ENCODE measurements around the gene STEAP4.
"Not testable (repeated sequence)": the region's sequence is repeated elsewhere in the genome, so short reads cannot be mapped to it uniquely, and the experiment has no call there.

Gene STEAP4

DNA sequence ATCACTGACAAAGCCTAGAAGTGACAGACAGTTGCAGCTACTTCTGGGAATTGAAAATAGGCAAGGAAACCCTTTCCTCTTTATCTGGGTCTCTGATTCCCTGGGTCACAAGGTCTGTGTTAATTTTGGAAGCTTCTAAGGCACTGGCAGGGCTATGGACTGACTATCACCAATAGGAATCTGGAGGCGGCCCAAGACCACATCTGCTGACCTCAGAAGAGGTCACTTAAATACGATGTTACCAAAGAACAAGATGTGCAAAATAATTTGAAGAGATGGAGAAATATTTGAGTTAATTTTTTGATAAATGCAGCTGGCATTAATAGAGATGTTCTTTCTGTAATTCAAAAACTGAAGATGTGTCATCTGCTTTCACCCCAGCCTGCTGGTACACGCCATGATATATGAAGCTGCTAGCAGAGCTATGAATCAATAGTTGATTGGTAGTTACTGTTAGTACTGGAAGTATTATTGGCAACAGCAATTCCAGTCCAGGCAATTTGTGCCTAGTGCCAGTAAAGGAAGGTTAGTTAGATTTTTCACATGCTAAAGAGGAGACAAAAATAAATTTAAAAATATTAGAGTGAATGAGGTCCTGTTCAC lies 5.5 kb upstream of the STEAP4 start:
- peak; percentile 6 for DNase-seq (ENCODE audit: low read depth)

DNA sequence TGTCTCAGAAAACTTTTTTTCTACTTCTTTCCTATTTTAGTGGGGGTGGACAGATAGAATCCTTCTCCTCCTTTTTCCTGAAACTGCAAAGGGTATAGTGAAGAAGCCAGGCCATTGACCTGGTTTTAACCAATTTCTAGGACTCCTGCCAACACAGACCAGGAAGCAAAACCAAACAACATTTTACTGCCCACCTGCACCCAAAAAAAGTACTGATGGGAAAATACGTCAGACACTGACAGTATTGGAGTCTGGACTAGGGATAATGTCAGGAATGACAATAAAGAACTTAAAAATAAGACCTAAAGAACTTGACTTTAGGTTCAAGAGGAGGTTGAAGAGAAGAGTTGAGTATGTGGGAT lies 5.0 kb upstream of the STEAP4 start:
- no peak for DNase-seq (ENCODE audit: low read depth)

DNA sequence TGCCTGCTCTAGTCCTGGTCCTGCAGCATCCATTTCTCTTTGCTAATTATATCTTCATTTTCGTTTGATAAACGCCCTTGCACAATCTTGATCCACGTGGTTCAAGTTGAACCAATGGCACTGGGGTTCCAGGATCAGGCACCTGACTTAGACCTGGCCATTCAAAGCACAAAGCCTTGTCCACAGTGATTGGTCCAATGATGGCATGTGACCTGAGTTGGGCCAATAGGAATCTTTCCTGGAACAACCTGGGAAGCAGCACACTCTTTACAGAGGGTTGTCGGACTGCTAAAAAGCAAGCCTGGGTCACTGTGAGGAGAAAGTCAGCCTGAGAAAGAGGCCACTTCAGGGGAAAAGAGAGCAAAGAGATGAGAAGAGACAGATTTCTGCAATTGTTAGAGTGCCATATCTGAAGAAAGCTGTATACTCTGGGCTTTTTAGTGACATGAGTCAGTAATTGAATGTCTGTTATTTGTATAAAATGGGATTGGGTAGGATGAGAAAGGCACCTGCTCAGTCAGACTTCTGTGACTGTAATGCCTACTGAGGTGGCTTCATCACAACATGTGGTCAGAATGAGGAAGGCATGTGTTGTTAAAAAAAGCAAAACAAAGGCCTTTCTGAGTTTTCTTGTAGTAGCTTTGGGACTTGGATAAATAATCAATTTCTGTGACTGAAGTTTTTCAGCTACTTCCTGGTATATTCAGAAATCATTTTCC lies 4.4 kb upstream of the STEAP4 start:
- no peak for DNase-seq (ENCODE audit: low read depth)

DNA sequence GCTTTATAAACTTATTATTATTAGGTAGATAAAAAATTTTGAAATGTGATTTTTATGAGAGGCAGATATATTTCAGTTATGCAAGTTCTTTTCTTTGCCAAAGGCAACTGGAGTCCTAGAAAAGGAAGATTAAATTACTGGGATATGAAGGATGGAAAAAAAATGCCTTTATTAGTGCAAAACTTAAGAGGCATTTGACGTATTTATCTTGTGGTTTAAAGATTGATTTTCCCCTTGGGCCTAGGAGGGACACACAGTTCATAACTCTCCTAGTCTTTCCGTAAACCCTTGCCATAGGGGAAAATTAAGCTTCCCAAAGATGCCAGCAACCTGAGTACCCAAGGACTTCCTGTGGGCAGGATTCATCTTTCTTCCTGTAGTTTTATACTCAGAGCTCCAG lies 3.1 kb upstream of the STEAP4 start:
- no peak for DNase-seq (ENCODE audit: low read depth)

DNA sequence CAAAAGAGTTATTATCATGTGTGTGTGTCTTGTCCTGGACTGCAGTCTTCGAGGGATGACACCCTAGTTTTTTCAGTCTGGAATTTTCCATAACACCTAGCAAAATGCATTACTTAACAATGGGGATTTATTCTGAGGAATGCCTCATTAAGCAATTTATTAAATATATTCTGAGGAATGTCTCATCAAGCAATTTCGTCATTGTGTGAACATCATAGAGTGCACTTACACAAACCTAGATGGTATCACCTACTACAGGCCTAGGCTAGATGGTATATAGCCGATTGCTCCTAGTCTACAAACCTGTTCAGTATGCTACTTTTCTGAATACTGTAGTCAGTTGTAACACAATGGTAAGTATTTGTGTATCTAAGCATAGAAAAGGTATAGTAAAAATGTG lies 1.1 kb upstream of the STEAP4 start:
- no peak for DNase-seq (ENCODE audit: low read depth)

DNA sequence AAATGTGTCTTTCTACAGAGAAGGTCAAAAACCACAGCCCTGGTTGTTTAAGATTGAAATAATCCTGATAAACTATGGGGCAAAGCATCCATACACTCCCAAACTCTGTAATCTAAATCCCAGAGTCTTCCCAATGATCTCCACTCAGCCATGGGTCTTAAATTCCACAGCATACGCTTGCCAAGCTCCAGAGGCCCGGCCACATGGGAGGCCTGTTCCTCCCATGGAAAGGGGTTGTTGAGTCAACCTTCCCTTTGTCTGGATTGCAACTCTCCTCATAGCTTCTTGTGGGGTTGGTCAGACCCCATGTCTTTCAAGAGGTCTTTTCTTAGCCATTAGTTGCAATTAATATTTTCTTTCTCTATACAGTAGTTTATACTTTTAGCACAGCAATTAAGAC lies 718 bp upstream of the STEAP4 start:
- no peak for DNase-seq (ENCODE audit: low read depth)

DNA sequence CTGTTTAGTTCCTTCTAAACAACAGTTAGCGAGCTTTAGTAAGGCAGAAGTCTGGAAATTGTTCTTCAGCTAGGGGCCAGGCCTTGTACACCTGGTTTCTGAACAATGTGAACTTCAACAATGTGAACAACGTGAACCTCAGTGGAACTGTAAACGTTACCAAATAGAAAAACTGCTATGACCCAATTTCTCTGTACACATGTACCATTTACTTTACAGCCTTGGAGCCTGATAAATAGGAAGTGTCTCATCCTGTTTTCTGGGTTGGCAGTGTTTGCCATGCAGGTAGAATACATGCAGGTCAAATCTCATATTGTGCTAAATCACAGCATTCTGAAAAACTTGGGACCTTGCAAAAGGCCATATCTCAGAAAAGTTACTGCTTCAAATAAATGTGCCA lies 1.6 kb downstream of the STEAP4 start:
- DNase-seq (ENCODE audit: low read depth), result no peak

DNA sequence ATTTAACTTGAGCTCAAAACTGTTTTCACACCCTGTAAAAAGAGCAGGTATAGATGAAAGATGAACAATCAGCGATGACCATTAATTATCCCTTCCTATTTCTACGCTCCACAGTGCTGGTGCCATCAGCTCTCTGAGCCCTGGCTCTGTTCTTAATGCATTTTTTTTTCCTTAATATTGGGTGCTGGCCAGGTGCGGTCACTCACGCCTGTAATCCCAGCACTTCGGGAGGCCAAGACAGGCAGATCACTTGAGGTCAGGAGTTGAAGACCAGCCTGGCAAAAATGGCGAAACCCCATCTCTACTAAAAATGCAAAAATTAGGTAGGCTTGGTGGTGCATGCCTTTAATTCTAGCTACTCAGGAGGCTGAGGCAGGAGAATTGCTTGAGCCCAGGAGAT lies 4.2 kb downstream of the STEAP4 start:
- no peak for DNase-seq (ENCODE audit: low read depth)

DNA sequence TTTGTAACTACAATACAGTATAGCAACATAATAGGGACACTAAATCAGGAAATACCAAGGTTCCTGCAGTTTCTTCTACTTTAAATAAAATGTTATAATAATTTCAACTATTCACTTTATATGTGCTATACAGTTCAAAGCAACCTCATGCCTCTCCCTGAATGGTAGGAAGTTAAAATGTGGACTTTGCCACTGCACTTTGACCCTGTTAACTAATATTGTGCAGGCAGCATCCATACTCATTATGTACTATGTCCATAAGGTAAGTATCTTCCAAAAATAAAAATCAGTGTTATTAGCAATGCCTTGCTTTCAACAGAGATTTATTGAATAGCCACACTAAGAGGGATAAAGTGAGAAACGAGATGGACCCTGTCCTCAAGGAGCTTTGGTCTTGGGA lies 4.8 kb downstream of the STEAP4 start:
- DNase-seq (ENCODE audit: low read depth), result no peak

DNA sequence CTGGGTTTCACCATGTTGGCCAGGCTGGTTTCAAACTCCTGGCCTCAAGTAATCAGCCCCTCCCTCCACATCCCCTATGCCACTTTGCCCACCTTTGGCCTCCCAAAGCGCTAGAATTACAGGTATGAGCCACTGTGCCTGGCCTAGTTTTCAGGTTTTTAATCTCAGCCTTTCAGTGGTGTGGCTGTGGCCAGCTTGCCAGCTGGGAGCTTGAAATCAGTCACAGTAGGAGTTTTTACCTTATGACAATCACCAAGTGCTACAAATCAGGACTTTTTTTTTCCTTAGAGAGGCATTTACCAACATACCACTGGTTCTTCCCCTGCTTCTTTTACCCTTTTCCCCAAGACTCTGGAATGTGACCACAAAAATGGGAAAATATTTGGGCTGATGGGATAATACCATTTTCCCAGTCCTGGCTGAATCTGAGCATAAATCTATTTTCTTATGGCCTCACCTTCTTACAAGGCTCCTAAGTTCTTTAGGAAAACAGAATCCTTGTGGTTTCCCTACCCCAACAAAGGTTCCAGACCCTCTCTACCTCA lies 6.2 kb downstream of the STEAP4 start:
- DNase-seq (ENCODE audit: low read depth), result no peak

DNA sequence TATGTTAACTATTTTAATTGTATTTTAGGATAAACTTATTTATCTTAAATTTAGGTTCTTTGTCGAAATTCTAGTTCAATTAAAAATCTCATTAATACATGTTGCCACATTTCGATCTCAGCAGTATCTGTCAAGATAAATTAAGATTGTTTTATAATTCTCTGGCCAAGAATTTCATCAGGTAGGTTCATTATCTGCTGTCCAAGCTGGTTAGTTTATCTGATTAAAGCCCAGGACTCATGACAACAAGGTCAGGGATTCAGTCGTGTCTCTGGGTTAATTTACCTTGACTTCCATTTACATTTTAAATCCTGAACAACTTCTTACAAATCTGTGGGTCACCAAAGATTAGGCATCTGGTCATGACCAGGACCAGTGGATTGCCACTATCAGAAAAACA lies 7.6 kb downstream of the STEAP4 start:
- DNase-seq (ENCODE audit: low read depth), result no peak

DNA sequence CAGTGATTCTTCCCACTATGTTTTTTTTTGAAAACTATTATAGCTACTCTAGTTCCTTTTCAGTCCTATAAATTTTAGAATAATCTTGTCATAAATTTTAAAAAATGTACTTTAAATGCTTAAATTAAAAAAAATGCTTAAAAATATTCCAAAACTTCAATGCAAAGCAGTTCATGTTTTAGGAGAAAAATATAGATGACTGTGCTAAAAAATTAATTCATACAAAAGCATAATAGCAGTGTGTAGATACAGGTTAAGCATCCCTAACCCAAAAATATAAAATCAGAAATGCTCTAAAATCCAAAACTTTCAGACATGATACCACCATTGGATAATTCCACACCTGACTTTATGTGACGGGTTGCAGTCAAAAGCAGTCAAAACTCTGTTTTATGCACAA lies 12.8 kb downstream of the STEAP4 start:
- DNase-seq (ENCODE audit: low read depth), result no peak

DNA sequence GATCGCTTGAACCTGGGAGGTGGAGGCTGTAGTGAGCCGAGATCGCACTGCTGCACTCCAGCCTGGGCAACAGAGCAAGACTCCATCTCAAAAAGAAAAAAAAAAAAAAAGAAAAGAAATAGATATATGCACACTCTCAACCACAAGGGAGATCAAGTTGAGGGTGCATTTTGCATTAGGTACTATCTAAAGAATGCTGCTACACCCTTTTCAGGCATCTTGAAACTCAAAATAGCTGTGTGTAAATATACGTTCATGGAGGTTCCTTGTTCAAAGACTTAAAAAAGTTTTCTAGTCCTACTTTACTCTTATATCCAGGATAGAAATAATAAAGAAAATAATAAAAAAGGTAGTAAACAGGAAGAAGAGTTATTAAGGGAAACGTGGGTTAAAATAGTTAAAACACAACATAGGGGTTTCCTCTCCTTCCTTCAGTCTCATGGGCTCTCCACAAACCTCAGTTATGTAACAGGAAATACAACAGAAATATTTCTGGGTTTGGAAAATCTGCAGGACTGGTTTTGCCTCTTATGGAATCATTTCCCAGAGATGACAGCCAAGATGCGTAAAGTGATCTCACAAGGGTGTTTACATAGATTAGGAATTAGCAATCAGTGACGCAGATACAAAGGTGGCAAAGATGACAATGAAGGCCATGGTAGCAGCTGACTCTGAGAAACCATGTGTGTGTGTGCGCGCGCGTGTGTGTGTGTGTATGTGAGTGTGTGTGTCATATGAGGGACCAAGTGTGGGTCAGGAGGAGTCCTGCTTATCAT lies 15.1 kb downstream of the STEAP4 start:
- peak; percentile 23 for DNase-seq (ENCODE audit: low read depth)

DNA sequence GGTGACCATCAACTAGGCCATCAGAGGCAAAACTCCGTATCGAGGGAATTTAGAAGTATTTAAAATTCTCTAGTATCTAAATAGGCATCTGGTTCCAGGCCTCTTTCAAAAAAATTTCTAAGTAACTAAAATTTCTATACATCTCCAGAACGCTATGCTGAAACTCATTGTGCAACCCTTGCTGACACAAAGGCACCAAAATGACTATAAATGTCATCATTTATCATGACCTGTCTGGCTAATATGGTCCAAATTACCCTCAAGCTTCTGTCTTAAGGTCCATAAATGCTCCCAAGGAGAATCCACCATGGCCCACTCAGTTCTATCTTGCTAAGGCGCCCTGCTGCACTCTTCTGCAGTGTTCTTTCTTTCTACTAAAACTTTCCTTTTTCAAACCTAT lies 16.2 kb downstream of the STEAP4 start:
- DNase-seq (ENCODE audit: low read depth), result no peak

DNA sequence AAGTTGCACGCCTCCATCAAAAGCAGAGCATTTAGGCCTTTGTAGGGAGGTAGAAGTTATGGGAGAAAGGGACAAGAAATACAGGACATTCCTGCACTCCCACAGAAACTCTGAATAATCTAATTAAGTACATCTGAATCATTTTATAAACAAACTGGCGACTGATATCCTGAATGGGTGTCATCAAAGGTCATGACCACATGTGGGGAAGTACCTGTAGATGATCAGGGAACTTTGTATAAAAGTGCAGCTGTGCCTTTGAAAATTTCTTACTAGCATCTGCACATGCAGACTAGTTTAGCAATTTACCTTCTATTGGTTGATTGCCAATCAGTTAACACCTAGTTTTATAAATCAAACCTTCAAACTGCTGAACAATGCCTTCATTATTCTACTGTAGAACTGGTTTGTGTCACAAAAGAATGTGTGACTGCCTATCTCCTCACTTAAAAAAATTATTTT lies 17.1 kb downstream of the STEAP4 start:
- peak; percentile 5 for DNase-seq (ENCODE audit: low read depth)

DNA sequence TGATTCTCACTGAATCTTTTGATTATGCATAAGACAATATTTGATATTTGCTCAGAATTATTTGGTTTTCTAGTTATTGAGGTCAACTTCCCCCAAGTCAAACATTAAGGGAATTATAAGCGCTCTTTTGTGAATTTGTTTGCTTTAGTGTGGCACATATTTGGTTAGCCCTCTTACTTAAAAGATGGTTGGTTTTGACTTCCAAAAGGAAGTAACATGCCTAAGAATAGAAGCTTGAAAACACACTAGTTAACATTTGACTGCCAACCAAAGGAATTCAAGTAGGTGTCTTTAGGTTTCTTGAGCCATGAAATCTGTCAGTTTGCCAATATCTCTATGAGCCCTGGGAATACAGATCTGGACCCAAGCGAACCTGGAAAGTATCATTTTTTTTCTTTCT lies 24.9 kb downstream of the STEAP4 start:
- DNase-seq (ENCODE audit: low read depth), result no peak

DNA sequence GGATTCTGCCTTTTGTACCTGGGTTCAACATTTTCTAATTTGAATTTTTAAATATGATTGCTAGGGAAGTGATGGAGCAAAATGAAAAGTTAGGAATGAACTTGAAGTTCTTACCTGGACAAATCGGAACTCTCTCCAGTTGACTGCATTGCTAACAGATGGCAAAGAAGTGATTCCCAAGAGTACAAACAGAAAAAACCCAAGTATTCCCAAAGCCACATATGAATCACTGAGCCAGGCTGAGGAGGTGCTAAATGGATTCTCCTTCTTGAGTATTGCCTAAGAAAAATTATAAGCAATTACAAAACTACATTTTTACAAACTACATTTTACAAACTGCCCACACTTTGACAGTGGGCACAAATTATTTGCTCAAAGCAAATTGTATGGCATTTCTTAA lies 25.9 kb downstream of the STEAP4 start:
- no peak for DNase-seq (ENCODE audit: low read depth)

DNA sequence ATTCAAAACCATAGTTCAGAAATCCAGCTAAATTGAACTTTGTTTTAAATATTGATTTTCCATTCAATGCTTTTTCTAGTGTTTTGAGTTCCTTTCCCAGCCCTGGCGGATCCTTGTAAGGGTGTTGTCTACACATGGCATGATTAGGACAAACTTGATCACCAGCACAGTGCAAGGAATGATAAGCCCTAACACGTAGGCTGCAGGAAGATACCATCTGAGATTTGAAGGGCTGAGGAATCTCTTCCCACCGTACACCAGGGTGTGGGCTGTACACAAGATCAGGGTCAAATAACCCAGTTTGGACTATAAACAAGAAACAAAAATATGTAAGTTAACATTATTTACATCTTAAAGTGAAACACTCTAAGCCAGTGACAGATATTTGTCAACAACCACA lies 27.4 kb downstream of the STEAP4 start:
- DNase-seq (ENCODE audit: low read depth), result no peak

DNA sequence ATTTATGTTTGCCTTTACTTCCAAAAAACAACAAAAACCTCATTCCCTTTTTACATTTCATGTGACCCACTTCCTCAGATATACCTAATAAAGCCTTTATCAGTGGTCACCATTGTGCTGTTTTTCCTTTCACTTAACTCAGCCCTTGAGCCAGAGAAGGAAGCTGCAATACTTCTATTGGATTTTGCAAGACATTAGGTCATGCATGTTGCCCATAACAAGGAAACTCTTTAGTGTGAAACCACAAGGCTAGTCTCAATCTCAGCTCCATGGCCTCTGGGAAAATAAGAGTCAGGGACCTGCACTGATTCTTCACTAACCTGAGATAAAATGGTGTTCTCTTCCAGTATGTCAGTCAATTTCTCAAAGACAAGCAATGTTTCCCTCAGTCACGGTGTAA lies 27.8 kb downstream of the STEAP4 start:
- DNase-seq (ENCODE audit: low read depth), result peak; percentile 11

DNA sequence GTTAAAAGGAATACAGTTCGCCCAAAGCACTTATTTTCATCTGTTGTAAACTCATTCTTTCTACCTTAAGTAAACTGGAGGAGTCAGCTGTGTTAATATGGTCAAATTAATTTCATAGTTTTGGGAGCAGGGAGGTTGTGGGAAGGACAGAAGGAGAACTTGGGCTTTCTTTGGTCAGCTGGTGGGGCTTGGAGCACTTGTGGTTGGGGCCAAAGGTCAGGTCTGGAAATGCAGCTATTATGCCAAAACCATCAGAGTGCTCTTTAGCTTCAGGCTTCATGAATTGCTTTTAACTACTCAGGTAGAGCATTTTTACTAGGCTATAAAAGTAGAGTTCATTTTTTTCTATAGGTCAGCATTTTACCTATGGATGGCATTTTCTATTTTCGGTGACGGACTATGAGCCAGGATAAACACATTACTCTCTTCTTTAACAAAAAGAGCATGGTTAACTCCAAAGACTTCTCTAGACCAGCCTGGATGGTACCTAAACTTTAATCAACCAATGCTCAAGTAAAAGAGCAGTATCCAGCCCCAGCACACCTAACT lies 30.0 kb downstream of the STEAP4 start:
- no peak for DNase-seq (ENCODE audit: low read depth)

DNA sequence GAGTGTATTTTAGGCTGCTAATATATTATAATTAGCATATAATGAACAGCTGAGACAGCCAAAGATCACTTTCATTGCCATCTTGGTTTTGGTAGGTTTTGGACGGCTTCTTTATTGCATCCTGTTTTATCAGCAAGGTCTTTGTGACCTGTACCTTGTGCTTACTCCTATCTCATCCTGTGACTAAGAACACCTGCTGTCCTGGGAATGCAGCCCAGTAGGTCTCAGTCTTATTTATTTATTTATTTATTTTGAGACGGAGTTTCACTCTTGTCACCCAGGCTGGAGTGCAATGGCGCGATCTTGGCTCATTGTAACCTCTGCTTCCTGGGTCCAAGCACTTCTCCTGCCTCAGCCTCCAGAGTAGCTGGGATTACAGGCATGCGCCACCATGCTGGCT lies 31.8 kb downstream of the STEAP4 start:
- not testable (repeated sequence) for DNase-seq (ENCODE audit: low read depth)

DNA sequence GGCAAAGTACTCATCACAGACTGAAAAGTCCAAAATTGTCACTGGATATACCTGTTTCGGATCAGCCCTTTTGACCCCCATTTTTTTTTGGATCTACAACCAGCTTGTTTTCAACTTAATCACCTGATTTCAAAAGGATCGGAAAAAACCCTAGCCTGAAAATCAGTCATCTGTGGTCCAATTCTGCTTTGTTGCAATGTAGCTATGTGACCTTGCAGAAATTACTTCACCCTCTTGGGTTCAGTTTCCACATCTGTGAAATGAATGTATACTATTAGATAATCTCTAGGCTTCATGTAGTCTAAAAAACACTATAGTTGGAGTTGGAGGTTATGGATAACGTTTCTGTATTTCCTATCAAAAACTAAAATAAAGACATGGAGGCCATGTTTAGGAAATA lies 37.1 kb downstream of the STEAP4 start:
- no peak for DNase-seq (ENCODE audit: low read depth)

DNA sequence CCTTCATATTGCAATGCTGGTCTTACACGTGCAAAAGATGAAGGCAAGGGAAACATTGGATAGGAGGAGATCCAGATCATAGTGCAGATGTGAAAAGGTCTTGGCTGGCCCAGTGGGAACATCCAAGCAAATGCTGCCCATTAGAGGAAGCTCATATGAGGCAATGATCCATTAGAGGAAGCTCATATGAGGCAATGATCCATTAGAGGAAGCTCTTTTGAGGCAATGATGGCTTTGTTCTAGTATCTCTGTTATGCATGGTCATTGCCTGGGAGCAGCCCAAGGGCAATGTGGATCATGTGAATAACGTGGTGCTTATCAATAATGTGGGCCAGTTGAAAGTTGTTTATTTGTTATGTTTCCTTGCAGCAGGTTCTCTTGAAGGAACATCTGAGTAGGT lies 37.8 kb downstream of the STEAP4 start:
- DNase-seq (ENCODE audit: low read depth), result no peak
